Pancreas (tissue), 10 donors: ENCODE measurements around the gene AP4E1. TPM values are rescaled to one million over a fixed set of nuclear protein-coding genes. Genes with fewer than 3 reads are reported as not detected.

ENCODE experiments used
- ATAC-seq, 4 donors: fragments of 200-7000 bp; cut with Tn5 transposase; one replicate each; pipeline versions ENCODE4 v1.8.0 to v1.9.1; 2020; ENCODE audit warnings: mild to moderate bottlenecking in 4 of 4, moderate library complexity in 4 of 4
- DNase-seq, 6 donors: peaks; one replicate each; pipeline ENCODE4 v3.0.0-alpha.2; 2020
- FAIRE-seq: peaks from 2 replicates; lab custom pipeline; 2012; peaks lifted over from hg19 to GRCh38; lab: Jason Lieb, UNC
- H3K27ac ChIP-seq, 4 donors: fragments of 200-600 bp; sonication (generic); 1 replicate in 3 of 4; 2 replicates in 1 of 4; pipeline versions ENCODE4 v1.5.0 to v1.8.0; 2020
- H3K27me3 ChIP-seq, 4 donors: fragments of 200-600 bp; one replicate each; pipeline ENCODE4 v1.8.0; 2021
- H3K36me3 ChIP-seq, 3 donors: fragments of 200-600 bp; sonication (generic) in 1 of 3; one replicate each; pipeline versions ENCODE4 v1.5.0 to v1.8.0; 2020 to 2021
- H3K4me1 ChIP-seq, 3 donors: fragments of 200-600 bp; one replicate each; pipeline ENCODE4 v1.8.0; 2021
- H3K4me3 ChIP-seq, 4 donors: fragments of 200-600 bp; sonication (generic) in 2 of 4; one replicate each; pipeline versions ENCODE4 v1.5.0 to v1.8.0; 2020 to 2021
- H3K9me3 ChIP-seq, 4 donors: fragments of 200-600 bp; one replicate each; pipeline ENCODE4 v1.8.0; 2021
- WGBS, 2 donors: extraction: QIAGEN DNeasy Blood & Tissue Kit; methylation state at CpG; one replicate each; pipeline ENCODE4 v1.1.7; 2013; 5-methylcytosine and 5-hydroxymethylcytosine counted together
- intact Hi-C, 3 donors: fragments of 100-400 bp; cut with DNase I; formaldehyde crosslinking; loops; one replicate each; pipeline versions ENCODE4 v1.11.1 to v1.14.2; 2022
- polyA plus RNA-seq, 2 donors: library from polyadenylated mRNA; stranded (reverse); fragments of 200-250 nt; gene quantifications; one replicate each; pipeline ENCODE4 v1.2.3, GENCODE V29; 2013
- total RNA-seq, 6 donors: library from RNA; stranded (reverse); fragmentation: NEBNext Ultra II Directional in 4 of 6; extraction: Animal tissue kit (Norgen Biotek cat#: 25700) in 4 of 6; gene quantifications; one replicate each; pipeline versions ENCODE4 v1.2.1 to v1.2.4, GENCODE V29; 2021 to 2023
- TF ChIP-seq, protein P1 (sequence below), 4 donors: fragments of 200-600 bp; sonication (generic) in 3 of 4; IDR thresholded peaks; one replicate each; pipeline versions ENCODE4 v1.5.0 to v1.8.0; 2021; ENCODE audit warnings: antibody characterized with exemption in 4 of 4
- donor health status: healthy with polysubstance abuse.
- donor health status: DM: no; HTN: no; CAD: no; lungs with moderate emphysema.
- donor health status: DM: no; HTN: no; CAD: no.
- donor health status: control.
- donor health status: control.
- donor health status: Bipolar disorder and iron deficiency.
- donor health status: DM: yes; HTN: yes; CAD: no.
- donor health status: DM: no; HTN: no; CAD: no.
- donor health status: DM: no; HTN: no; CAD: no.
- donor health status: DM: yes; HTN: yes; CAD: no.

Gene AP4E1
- total and polyA plus RNA-seq, 8 donors: 1.1 to 4.8 (median 2.4) TPM

- Histone ChIP-seq H3K27me3 (no peaks in the 10 kb centered on the region), H3K9me3 (peaks cover 0 to 4% (median 0%) of the 10 kb centered on the region in 4 donors), H3K36me3 (peaks cover 0 to 12% (median 3%) of the 10 kb centered on the region in 3 donors), H3K4me1 (no peaks in the 10 kb centered on the region), H3K27ac (no peak overlapping the region), H3K4me3 (no peak overlapping the region)
- TF ChIP-seq, protein P1, sequence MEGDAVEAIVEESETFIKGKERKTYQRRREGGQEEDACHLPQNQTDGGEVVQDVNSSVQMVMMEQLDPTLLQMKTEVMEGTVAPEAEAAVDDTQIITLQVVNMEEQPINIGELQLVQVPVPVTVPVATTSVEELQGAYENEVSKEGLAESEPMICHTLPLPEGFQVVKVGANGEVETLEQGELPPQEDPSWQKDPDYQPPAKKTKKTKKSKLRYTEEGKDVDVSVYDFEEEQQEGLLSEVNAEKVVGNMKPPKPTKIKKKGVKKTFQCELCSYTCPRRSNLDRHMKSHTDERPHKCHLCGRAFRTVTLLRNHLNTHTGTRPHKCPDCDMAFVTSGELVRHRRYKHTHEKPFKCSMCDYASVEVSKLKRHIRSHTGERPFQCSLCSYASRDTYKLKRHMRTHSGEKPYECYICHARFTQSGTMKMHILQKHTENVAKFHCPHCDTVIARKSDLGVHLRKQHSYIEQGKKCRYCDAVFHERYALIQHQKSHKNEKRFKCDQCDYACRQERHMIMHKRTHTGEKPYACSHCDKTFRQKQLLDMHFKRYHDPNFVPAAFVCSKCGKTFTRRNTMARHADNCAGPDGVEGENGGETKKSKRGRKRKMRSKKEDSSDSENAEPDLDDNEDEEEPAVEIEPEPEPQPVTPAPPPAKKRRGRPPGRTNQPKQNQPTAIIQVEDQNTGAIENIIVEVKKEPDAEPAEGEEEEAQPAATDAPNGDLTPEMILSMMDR (IDR thresholded peaks at IDR 0.05): no peak
- intact Hi-C loops: no loop called here
- ATAC-seq (no peak), DNase-seq (no peak), FAIRE-seq (no peak)
- 83 to 98% methylated on average over 4 of the region's 4 CpGs for WGBS, 2 donors
These were observed 65.1 kb downstream of the AP4E1 start for GRCh38 chr15:50973605-50974004.

DNA sequence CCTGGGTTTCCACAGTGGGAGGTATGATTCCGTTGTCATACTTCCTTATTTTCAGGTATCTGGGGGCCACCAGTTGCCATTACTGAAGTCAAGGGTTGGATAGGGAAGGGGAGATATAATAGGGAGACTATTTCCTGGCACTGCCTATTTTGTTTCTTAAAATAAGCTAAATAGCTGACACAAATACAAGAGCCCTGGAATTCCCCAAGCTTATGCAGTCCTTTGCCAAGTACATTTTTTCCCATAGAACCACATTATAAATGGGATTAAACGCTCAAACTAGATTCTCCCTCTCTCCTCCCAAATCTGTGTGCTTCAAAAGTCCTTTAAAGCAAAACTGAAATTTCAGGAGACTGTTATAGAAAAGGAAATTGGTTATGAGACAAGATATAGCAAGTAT, 68.7 kb downstream of the AP4E1 start:
- H3K4me1 ChIP-seq: no peaks in the 10 kb centered on the region
- no peak for FAIRE-seq
- H3K36me3 ChIP-seq: no peaks in the 10 kb centered on the region
- intact Hi-C loops: no loop called here
- H3K4me3 ChIP-seq: no peak overlapping the region
- 70 to 72% methylated on average over 2 of the region's 2 CpGs for WGBS, 2 donors
- ATAC-seq: peak in 1 of 4 donors; percentile 40
- no peak overlapping the region for H3K27ac ChIP-seq
- no peaks in the 10 kb centered on the region for H3K27me3 ChIP-seq
- no peaks in the 10 kb centered on the region for H3K9me3 ChIP-seq
- TF ChIP-seq, protein P1 (IDR thresholded peaks at IDR 0.05): no peak
- DNase-seq: no peak

GRCh38 chr15:50978580-50978979, 70.1 kb downstream of the AP4E1 start:
- Histone ChIP-seq H3K27me3 (no peaks in the 10 kb centered on the region), H3K36me3 (no peaks in the 10 kb centered on the region), H3K4me1 (no peaks in the 10 kb centered on the region), H3K27ac (no peak overlapping the region), H3K4me3 (no peak overlapping the region), H3K9me3 (no peaks in the 10 kb centered on the region)
- intact Hi-C loops: no loop called here
- no peak for DNase-seq
- TF ChIP-seq, protein P1 (IDR thresholded peaks at IDR 0.05): no peak
- ATAC-seq: no peak
- 96% methylated on average over 4 of the region's 4 CpGs for WGBS, 2 donors
- FAIRE-seq: no peak

- DNase-seq (no peak), ATAC-seq (no peak), FAIRE-seq (no peak)
- no peaks in the 10 kb centered on the region for H3K9me3 ChIP-seq
- TF ChIP-seq, protein P1 (IDR thresholded peaks at IDR 0.05): no peak
- intact Hi-C loops: no loop called here
- 94 to 96% methylated on average over 1 of the region's 1 CpG for WGBS, 2 donors
- H3K36me3 ChIP-seq: no peaks in the 10 kb centered on the region
- H3K4me3 ChIP-seq: no peak overlapping the region
- H3K27me3 ChIP-seq: no peaks in the 10 kb centered on the region
- no peaks in the 10 kb centered on the region for H3K4me1 ChIP-seq
- H3K27ac ChIP-seq: no peak overlapping the region
These were observed 70.6 kb downstream of the AP4E1 start for GRCh38 chr15:50979041-50979440.

DNA sequence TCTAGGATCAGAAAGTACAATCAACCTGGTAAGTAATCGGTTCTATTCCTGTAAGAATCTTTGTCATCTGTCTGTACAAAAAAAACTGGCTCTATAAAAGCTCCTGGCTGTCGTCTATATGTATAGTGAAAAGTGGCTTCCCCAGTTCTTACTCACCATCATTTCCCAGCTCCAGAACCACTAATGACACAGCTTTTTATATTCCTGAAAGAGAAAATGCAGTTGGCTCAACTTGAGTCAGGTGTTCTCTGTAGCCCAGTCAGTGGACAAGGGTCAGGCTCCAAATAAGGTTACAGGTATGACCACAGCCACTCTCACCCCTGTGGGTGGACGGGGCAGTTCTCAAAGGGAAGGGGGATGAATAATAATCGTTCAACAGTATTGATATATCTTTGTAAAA, 85.1 kb downstream of the AP4E1 start:
- DNase-seq (no peak), FAIRE-seq (no peak), ATAC-seq (no peak)
- intact Hi-C loops: no loop called here
- WGBS, 2 donors: 77 to 86% methylated on average over 4 of the region's 4 CpGs
- Histone ChIP-seq H3K9me3 (no peaks in the 10 kb centered on the region), H3K27me3 (no peaks in the 10 kb centered on the region), H3K4me1 (no peaks in the 10 kb centered on the region), H3K27ac (no peak overlapping the region), H3K36me3 (peaks cover 0 to 4% (median 0%) of the 10 kb centered on the region in 3 donors), H3K4me3 (no peak overlapping the region)
- TF ChIP-seq, protein P1 (IDR thresholded peaks at IDR 0.05): no peak
